HG03460 (cell line): Measurements from ENCODE around the gene OCA2.
"Not testable (repeated sequence)": the region's sequence is repeated elsewhere in the genome, so short reads cannot be mapped to it uniquely, and the experiment has no call there.

ENCODE experiments used
- ATAC-seq: cut with Tn5 transposase; IDR thresholded peaks from one replicate; pipeline ENCODE4 v1.9.1; 2021; ENCODE audit not compliant: unreplicated experiment

The OCA2 gene

GRCh38 chr15:28121577-28121976 is 22.5 kb upstream of the OCA2 start:
- not testable (repeated sequence) for ATAC-seq

DNA sequence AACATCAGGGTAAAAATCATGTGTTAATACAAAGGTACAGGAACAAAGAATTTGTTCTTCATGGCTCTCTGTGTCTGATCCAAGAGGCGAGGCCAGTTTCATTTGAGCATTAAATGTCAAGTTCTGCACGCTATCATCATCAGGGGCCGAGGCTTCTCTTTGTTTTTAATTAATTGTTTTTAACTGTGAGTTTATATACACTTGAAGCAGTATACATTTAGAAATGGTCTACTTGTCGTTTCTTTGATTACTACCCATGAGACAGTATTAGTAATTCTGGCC is 21.2 kb upstream of the OCA2 start:
- no peak for ATAC-seq

DNA sequence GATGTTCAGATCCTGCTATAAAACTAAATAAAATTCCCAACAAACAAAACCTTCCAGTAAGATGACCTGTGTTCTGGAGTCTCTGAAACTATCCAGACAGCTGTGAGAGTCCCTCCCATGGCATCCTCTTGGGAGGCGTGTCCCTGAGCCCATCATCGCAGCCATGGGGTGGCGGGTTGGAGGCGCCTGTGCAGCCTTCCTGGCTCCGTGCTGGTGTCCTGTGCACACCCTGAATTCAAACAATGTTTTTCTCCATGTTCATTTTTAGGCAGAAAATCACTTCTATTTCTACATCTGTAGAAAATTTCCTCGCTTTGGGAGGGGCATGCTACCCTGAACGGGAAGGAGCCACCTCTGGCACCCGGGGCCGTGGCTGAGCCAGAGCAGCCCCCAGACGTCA is 19.4 kb upstream of the OCA2 start:
- no peak for ATAC-seq

- no peak for ATAC-seq
Observed at GRCh38 chr15:28118083-28118482, 19.0 kb upstream of the OCA2 start.

GRCh38 chr15:28117432-28117990 is 18.4 kb upstream of the OCA2 start:
- no peak for ATAC-seq

DNA sequence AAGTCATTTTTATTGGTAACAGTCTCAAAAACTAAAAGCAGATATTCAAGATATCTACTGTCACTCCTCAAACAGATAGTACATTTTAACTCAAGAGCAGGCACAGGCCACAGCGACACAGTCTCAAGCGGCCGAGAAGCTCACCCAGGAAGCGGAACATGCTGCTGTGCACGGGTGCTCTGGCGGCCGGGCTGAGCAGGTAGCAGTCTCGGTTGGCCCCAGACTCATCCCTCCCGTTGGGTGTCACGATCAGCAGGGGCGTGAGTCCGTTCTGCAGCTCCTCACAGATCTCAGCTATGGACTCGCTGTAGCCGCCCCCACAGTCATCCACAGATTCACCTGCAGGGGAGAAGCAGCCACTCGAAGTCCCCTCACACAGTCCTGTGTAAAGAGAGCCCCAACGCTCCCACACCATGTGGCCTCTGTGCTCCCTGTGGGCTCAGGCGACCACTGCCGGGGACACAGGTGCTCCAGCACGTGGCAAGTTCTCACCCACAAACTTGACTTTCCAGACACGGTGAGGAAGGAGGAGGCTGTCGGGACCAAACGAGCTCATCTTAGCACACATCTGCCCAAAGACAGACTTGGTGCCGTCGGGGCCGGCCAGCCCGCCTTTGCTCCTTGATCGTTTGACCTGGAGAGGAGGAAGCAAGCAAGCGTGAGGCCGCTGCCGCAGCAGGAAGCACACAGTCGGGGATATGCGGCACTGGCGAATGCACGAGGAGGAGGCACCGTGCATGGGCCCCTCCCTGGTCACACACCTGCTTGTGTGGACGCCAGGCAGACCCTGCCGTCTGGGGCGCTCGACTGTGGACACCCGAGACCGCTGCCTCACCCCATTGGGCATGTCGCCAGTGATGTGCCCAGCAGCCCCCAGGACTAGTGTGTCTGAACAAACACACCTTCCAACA is 17.7 kb upstream of the OCA2 start:
- ATAC-seq = no peak

- no peak for ATAC-seq
Observed at GRCh38 chr15:28115871-28116270, 16.8 kb upstream of the OCA2 start.

- no peak for ATAC-seq
Observed at GRCh38 chr15:28114721-28115622, 15.9 kb upstream of the OCA2 start.

DNA sequence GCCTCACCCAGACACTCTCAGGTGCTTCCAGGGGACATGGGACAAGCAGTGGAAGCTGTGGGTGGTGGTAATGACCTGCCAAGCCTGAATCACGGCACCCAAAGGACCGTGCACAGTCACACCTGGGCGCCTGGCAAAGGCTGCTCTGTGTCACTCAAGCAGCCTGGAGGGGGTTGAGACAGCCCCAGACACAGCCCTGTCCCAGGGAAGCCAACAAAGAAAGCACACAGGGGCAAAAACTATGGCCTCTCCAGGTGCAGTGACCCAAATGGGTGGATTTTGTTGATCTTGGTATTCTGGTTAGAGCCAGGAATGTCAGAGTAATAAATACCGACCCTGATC is 15.0 kb upstream of the OCA2 start:
- ATAC-seq = no peak

- no peak for ATAC-seq
Observed at GRCh38 chr15:28113394-28114113, 14.4 kb upstream of the OCA2 start.

DNA sequence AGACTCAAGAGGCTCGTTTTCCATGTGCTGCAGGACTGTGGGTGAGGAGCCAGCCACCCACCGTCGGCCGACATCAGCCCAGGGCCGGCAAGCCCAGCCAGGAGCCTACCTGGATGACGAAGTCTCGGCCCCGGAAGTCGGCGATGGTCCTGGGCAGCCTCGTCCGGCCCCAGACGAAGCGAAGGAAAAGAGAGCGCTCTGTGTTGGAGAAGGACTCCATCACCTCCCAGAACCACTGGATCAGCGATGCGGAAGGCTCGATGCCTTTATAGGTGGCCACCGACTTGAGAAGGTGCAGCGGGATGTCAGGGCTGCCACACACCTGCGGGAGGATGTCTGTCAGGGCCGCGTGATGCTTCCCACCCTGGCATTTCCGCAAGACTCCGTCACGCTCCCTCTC is 13.8 kb upstream of the OCA2 start:
- ATAC-seq = no peak

DNA sequence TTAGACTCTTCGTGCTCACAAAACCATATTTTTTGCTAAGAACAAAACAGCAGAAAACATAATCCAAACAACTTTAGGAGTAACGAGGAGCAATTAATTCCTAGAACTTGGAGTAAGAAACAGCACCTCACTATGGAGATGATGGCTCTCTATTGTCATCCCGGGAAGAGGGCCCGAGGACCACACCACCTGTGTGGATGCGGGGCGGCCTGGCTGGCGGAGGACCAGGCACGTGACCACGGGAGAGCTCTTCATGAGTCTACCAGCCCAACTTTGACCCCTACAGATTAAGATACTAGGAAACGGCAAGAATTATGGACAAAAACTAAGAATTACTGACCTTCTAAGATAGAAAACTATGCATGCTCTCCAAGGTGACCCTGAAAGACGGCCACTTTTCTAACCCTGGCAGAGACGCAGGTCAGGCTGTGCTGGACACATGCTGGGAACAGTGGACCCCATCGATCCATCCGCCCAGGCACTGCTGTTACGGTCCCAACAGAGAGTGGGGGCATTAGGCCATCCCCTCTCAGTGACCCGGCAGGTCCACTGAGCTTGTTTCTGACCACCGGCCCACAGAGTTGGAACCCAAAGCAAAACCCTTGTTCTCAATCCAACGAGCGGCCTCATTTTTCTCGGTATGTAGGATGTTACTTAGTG is 13.1 kb upstream of the OCA2 start:
- ATAC-seq = no peak

GRCh38 chr15:28111543-28111942 is 12.4 kb upstream of the OCA2 start:
- no peak for ATAC-seq

DNA sequence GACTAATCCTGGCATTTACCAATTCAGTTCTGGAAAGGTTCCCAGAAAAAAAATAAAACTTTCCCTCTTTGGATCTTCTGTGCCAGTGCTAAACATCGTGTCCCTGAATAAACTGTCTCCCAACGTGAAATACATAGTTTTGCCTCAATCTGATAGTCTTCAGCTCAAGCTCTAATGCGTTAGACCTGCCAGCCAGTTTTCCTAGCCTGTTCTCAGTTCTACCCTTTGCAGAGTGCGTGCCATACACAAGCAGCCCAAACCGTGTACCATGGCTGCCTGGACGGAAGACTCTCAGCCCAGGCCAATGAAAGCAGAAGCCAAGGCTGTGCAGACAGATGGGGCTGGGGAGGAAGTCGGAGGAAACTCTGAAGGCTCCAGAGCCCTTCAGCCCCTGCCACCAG is 11.4 kb upstream of the OCA2 start:
- no peak for ATAC-seq

- ATAC-seq = no peak
Observed at GRCh38 chr15:28109626-28110455, 10.7 kb upstream of the OCA2 start.

- ATAC-seq = no peak
Observed at GRCh38 chr15:28107904-28108275, 8.8 kb upstream of the OCA2 start.

DNA sequence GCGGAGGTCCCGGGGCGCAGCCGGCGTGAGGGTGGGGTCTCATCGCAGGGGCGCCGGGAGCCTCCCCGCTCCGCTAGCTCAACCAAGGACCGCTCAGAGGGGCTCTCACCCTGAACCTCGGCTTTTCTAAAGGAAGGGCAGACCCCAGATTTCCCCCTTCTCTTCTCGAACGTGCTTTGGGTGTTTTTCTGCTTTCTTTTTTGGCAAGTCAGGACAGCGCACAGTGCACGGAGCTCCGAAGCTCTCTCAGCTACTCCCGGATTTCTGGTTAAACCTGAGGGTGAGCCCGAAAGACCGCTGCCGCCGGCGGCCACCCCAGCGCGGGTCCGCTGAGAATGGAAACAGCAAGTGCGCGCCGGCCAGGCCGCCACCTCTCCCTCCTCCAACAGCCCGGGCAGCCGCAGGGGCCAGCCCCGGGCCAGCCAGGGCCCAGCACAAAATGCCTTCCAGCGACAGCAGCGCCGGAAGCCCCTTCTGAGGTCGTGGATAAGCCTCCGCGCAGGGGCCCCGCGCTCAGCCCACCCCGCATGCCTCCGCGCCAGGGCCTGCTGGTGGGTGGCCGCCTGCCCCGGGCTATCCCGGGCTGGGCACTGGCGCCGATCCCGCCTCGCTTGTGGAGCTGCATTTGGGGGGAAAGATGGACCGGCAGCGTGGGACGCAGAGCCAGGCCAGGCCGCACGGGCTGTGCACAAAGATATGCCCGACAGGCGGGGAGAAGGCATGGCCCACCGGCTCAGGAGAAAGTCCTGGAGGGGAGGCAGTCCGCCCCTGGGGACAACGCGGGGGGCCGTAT is 8.2 kb upstream of the OCA2 start:
- ATAC-seq = no peak

DNA sequence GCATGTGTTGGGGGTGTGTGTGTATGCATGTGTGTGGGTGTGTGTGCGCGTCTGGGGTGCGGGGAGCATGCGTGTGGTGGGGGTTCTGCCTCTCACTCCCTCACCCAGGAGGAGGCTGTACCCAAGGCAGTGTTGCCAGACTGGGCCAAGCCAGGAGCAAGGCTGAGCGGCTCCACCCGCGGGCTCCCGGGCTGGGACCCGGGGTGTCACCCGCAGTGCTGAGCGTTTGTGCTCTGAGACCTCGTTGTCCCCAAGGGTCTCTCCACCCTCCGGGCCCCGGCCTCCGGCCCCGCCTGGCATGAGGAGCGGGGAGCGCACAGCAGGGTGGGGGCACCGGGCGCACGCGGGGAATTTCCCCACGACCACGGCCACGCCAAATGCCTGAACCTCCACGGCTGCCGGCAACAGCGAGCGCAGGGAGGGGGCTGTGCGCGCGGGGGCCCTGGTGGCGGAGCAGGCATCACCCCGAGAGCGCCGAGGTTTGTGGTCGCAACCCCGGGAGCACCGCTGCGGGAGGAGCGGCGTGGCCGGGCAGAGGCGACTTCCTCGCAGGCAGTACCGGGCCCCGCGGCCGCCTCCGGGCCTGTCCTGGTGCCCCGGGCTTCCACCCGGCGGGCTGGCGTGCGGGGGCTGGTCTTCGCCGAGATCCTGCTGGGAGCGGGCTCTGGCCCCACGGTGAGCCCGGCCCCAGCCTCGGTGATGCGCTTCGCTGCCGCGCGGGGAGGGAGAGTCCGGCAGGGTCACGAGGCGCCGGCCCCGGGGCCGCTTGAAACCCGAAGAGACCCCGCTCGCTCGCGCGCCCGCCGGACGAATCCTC is 7.4 kb upstream of the OCA2 start:
- ATAC-seq = no peak
